ENCODE data around the gene HDAC4.

Gene HDAC4

GRCh38 chr2:239179851-239180371 is 220.9 kb downstream of the HDAC4 start:
- peak; percentile 47 for DNase-seq

GRCh38 chr2:239178954-239179353 is 221.9 kb downstream of the HDAC4 start:
- no peak for DNase-seq

GRCh38 chr2:239178484-239178883 is 222.3 kb downstream of the HDAC4 start:
- DNase-seq, result peak; percentile 45

- peak; percentile 11 for DNase-seq
Observed at GRCh38 chr2:239177908-239178307, 222.9 kb downstream of the HDAC4 start.

- peak; percentile 15 for DNase-seq
Observed at GRCh38 chr2:239177325-239177724, 223.5 kb downstream of the HDAC4 start.

- DNase-seq, result peak; percentile 14
Observed at GRCh38 chr2:239176138-239176803, 224.5 kb downstream of the HDAC4 start.

GRCh38 chr2:239175181-239175580 is 225.6 kb downstream of the HDAC4 start:
- peak; percentile 30 for DNase-seq

- DNase-seq, result no peak
Observed at GRCh38 chr2:239173301-239173700, 227.5 kb downstream of the HDAC4 start.

GRCh38 chr2:239171643-239172042 is 229.2 kb downstream of the HDAC4 start:
- DNase-seq, result no peak

GRCh38 chr2:239169311-239170048 is 231.3 kb downstream of the HDAC4 start:
- DNase-seq, result peak; percentile 42

GRCh38 chr2:239168575-239168974 is 232.2 kb downstream of the HDAC4 start:
- DNase-seq, result peak; percentile 36

GRCh38 chr2:239167766-239168444 is 232.9 kb downstream of the HDAC4 start:
- DNase-seq, result peak; percentile 48

GRCh38 chr2:239167011-239167673 is 233.7 kb downstream of the HDAC4 start:
- peak; percentile 53 for DNase-seq

GRCh38 chr2:239166201-239166834 is 234.5 kb downstream of the HDAC4 start:
- peak; percentile 74 for DNase-seq

- peak; percentile 43 for DNase-seq
Observed at GRCh38 chr2:239165206-239165831, 235.5 kb downstream of the HDAC4 start.

GRCh38 chr2:239164335-239164871 is 236.4 kb downstream of the HDAC4 start:
- DNase-seq, result peak; percentile 5

GRCh38 chr2:239163688-239164334 is 237.0 kb downstream of the HDAC4 start:
- peak; percentile 26 for DNase-seq

- DNase-seq, result peak; percentile 44
Observed at GRCh38 chr2:239162976-239163687, 237.7 kb downstream of the HDAC4 start.

- peak; percentile 42 for DNase-seq
Observed at GRCh38 chr2:239162141-239162821, 238.5 kb downstream of the HDAC4 start.

GRCh38 chr2:239161711-239162140 is 239.1 kb downstream of the HDAC4 start:
- peak; percentile 42 for DNase-seq
